ENCODE data around the gene FOXP3.

- no peak for TF ChIP-seq CTCF (conservative IDR thresholded peaks at IDR 0.05; ENCODE audit: low read depth in 2 of 2)
- no peak for TF ChIP-seq CREB1 (CRISPR knock-in tag; IDR thresholded peaks at IDR 0.05; ENCODE audit: low read depth)
- no peak for TF ChIP-seq POLR2AphosphoS5 (IDR thresholded peaks at IDR 0.05; ENCODE audit: low read depth)
- TF ChIP-seq REST (IDR thresholded peaks at IDR 0.05; ENCODE audit: unreplicated experiment): no peak
- no peak for TF ChIP-seq EZH2phosphoT487 (IDR thresholded peaks at IDR 0.05; ENCODE audit: unreplicated experiment)
Observed at GRCh38 chrX:49202022-49202421, 62.5 kb downstream of the FOXP3 start.
